Endothelial cell (in vitro differentiated cells): Measurements from ENCODE around the gene UPP2. TPM values are rescaled to one million over a fixed set of nuclear protein-coding genes. Genes with fewer than 3 reads are reported as not detected.

Experiments
- DNase-seq: peaks from one replicate; pipeline ENCODE4 v3.0.0; 2021; ENCODE audit warnings: low spot score
- H3K27ac Mint-ChIP-seq: one replicate; pipeline ENCODE4 v1.8.0; 2021; ENCODE audit warnings: mixed read lengths, inconsistent platforms; ENCODE audit not compliant: unreplicated experiment
- H3K27me3 Mint-ChIP-seq: one replicate; pipeline ENCODE4 v1.8.0; 2021; ENCODE audit warnings: mild to moderate bottlenecking, moderate library complexity, mixed read lengths, inconsistent platforms; ENCODE audit not compliant: unreplicated experiment
- H3K36me3 Mint-ChIP-seq: one replicate; pipeline ENCODE4 v1.8.0; 2021; ENCODE audit warnings: mild to moderate bottlenecking, low read depth, mixed read lengths, inconsistent platforms; ENCODE audit not compliant: unreplicated experiment
- H3K4me1 Mint-ChIP-seq: one replicate; pipeline ENCODE4 v1.8.0; 2021; ENCODE audit warnings: mild to moderate bottlenecking, mixed read lengths, inconsistent platforms; ENCODE audit not compliant: unreplicated experiment
- H3K4me3 Mint-ChIP-seq: one replicate; pipeline ENCODE4 v1.8.0; 2021; ENCODE audit warnings: mild to moderate bottlenecking, mixed read lengths, inconsistent platforms; ENCODE audit not compliant: unreplicated experiment
- H3K9me3 Mint-ChIP-seq: one replicate; pipeline ENCODE4 v1.8.0; 2021; ENCODE audit warnings: mixed read lengths, inconsistent platforms; ENCODE audit not compliant: unreplicated experiment
- total RNA-seq: library from RNA; stranded (reverse); fragmentation: NEBNext Ultra II Directional; extraction: Animal tissue kit (Norgen Biotek cat#: 25700); gene quantifications from one replicate; pipeline ENCODE4 v1.2.1, GENCODE V29; 2021; ENCODE audit not compliant: unreplicated experiment
- TF ChIP-seq, protein P1 (sequence below): fragments of 200-600 bp; sonication (generic); IDR thresholded peaks from one replicate; pipeline ENCODE4 v1.5.0; 2021; ENCODE audit warnings: antibody characterized with exemption; ENCODE audit not compliant: unreplicated experiment

UPP2 gene
- total RNA-seq, 1 donor from 2014 or later, result not detected

DNA sequence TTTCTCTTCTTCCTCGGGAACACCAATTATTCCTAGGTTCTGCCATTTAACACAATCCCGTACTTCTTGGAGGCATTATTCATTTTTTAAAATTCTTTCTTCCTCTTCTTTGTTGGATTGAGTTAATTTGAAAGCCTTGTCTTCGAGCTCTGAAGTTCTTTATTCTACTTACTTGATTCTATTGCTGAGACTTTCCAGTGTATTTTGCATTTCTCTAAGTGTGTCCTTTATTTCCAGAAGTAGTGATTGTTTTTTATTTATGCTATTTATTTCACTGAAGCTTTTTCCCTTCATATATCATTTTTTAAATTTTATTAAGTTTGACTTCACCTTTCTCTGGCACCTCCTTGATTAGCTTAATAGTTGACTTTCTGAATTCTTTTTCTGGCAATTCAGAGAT is 13.6 kb upstream of the UPP2 start:
- Mint-ChIP-seq H3K36me3 (no peaks in the 10 kb centered on the region), H3K27ac (no peak overlapping the region), H3K4me3 (no peak overlapping the region), H3K9me3 (no peaks in the 10 kb centered on the region), H3K4me1 (no peaks in the 10 kb centered on the region), H3K27me3 (no peaks in the 10 kb centered on the region)
- TF ChIP-seq, protein P1, sequence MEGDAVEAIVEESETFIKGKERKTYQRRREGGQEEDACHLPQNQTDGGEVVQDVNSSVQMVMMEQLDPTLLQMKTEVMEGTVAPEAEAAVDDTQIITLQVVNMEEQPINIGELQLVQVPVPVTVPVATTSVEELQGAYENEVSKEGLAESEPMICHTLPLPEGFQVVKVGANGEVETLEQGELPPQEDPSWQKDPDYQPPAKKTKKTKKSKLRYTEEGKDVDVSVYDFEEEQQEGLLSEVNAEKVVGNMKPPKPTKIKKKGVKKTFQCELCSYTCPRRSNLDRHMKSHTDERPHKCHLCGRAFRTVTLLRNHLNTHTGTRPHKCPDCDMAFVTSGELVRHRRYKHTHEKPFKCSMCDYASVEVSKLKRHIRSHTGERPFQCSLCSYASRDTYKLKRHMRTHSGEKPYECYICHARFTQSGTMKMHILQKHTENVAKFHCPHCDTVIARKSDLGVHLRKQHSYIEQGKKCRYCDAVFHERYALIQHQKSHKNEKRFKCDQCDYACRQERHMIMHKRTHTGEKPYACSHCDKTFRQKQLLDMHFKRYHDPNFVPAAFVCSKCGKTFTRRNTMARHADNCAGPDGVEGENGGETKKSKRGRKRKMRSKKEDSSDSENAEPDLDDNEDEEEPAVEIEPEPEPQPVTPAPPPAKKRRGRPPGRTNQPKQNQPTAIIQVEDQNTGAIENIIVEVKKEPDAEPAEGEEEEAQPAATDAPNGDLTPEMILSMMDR, result no peak
- DNase-seq, result no peak

GRCh38 chr2:158089322-158089721 is 12.4 kb upstream of the UPP2 start:
- H3K27me3 Mint-ChIP-seq, result no peaks in the 10 kb centered on the region
- no peaks in the 10 kb centered on the region for H3K4me1 Mint-ChIP-seq
- TF ChIP-seq, protein P1, result no peak
- no peaks in the 10 kb centered on the region for H3K36me3 Mint-ChIP-seq
- no peaks in the 10 kb centered on the region for H3K9me3 Mint-ChIP-seq
- H3K27ac Mint-ChIP-seq, result no peak overlapping the region
- no peak for DNase-seq
- H3K4me3 Mint-ChIP-seq, result no peak overlapping the region

DNA sequence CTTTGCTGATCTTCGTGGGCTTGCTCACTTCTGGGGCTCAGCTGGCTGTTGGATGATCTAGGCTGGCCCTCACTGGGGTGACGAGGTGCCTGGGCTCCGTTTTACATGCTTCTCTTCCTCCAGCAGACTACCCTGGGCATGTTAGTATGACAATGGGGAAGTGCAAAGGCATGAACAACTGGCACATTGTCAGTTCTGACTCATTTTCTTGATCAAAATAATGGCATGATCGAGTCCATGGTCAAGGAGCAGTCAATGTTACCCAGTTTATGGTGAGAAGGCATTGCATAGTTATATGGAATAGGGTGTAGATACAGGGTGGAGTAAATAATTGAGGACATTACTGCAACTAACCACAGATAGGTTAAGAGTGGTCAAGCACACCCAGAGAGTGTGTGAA is 10.0 kb upstream of the UPP2 start:
- Mint-ChIP-seq H3K4me1 (no peaks in the 10 kb centered on the region), H3K4me3 (no peak overlapping the region), H3K36me3 (no peaks in the 10 kb centered on the region), H3K27ac (no peak overlapping the region), H3K27me3 (no peaks in the 10 kb centered on the region), H3K9me3 (no peaks in the 10 kb centered on the region)
- no peak for DNase-seq
- TF ChIP-seq, protein P1, result no peak

- TF ChIP-seq, protein P1, result no peak
- H3K36me3 Mint-ChIP-seq, result no peaks in the 10 kb centered on the region
- no peaks in the 10 kb centered on the region for H3K4me1 Mint-ChIP-seq
- H3K4me3 Mint-ChIP-seq, result no peak overlapping the region
- DNase-seq, result no peak
- no peak overlapping the region for H3K27ac Mint-ChIP-seq
- H3K27me3 Mint-ChIP-seq, result no peaks in the 10 kb centered on the region
- no peaks in the 10 kb centered on the region for H3K9me3 Mint-ChIP-seq
Observed at GRCh38 chr2:158094487-158095092, 7.1 kb upstream of the UPP2 start.

DNA sequence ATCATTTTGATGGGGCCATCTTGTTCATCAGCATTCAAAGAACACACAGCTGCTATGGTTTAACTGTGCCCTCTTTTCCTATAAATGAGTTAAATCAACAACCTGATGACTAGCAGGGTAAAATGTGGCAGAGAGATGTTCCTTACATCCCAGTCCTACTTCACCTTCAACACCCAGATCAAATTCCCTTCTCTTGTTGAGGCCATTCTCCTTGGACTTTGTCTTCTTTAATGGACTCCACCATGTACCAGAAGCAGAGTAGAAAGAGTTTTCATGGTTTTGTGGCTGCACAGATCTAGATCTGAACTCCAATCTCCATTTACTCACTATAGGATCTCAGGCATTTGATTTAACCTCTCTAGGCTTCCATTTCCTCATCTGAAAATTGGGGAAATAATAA is 6.4 kb upstream of the UPP2 start:
- Mint-ChIP-seq H3K27ac (no peak overlapping the region), H3K36me3 (no peaks in the 10 kb centered on the region), H3K27me3 (no peaks in the 10 kb centered on the region), H3K9me3 (no peaks in the 10 kb centered on the region), H3K4me1 (no peaks in the 10 kb centered on the region), H3K4me3 (no peak overlapping the region)
- TF ChIP-seq, protein P1, result no peak
- DNase-seq, result no peak
